22Rv1 (cell line): ENCODE data around the gene RBM20.

Source experiments
- H3K27ac ChIP-seq: fragments of 450-650 bp; 2 replicates; pipeline ENCODE4 v1.5.1; 2017
- CTCF ChIP-seq: fragments of 450-650 bp; IDR thresholded peaks from 2 replicates; pipeline ENCODE4 v1.5.1; 2017; ENCODE audit warnings: mild to moderate bottlenecking
- ZFX ChIP-seq: fragments of 450-650 bp; IDR thresholded peaks from 2 replicates; pipeline ENCODE4 v1.6.1; 2017; ENCODE audit warnings: antibody characterized with exemption, borderline replicate concordance

Gene RBM20

DNA sequence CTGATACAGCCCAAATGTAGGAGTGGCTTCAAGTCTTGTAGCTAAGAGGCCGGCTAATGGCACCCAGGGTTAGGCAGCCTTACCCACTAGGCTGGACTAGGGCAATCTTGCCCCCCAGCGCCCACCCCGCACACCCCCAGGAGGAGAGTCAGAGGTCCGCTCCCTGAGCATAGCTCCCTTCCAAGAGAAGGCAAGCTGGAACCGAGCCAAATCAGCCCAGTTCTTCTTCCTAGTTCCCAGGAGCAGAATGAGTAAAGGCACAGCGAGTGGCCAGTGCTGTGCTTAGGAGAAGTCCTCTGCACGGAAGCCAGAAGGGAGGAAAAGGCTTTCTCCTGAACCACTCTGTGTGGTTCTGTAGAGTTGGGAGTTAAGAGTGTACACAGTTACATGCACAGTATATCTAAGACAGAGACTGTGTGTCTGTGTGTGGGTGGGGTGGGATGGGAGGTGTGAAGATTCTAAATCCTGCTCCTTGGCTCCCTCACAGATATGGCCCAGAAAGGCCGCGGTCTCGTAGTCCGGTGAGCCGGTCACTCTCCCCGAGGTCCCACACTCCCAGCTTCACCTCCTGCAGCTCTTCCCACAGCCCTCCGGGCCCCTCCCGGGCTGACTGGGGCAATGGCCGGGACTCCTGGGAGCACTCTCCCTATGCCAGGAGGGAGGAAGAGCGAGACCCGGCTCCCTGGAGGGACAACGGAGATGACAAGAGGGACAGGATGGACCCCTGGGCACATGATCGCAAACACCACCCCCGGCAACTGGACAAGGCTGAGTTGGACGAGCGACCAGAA lies 167.8 kb downstream of the RBM20 start:
- TF ChIP-seq CTCF (no peak), ZFX (no peak)
- H3K27ac ChIP-seq, result no peak overlapping the region

- TF ChIP-seq CTCF (no peak), ZFX (no peak)
- no peak overlapping the region for H3K27ac ChIP-seq
Observed at GRCh38 chr10:110812583-110812982, 168.4 kb downstream of the RBM20 start.

DNA sequence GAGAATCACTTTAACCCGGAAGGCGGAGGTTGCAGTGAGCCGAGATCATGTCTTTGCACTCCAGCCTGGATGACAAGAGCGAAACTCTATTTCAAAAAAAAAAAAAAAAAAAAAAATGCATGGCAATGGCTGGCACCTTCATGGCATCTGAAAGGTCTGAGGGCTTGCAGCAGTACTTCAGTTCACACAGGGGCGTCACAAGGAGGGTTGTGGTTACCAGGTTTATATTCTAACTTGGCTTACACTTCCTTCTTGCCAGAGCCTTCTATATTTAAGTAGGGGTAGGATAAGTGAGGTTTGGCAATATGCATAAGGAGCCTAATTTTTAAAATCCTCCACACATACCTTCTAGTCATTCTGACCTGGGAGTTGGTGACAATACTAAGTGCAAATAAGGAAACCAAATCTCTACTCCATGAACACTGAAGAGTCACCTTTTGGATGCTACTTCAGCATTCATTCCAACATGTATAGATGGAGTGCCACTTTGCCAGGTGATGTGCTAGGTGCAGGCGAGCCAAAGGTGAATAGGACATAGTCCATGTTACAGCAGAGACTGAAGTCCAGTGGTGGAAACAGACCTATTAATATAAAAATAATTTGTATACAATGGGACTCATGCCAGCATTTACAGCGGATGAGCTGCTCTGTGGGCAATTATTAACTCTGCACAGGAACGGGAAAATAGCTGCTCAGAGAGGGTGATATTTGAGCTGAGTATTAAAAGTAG lies 169.8 kb downstream of the RBM20 start:
- TF ChIP-seq CTCF (no peak), ZFX (no peak)
- no peak overlapping the region for H3K27ac ChIP-seq

GRCh38 chr10:110815354-110816004 lies 171.3 kb downstream of the RBM20 start:
- H3K27ac ChIP-seq, result no peak overlapping the region
- TF ChIP-seq ZFX (no peak), CTCF (no peak)

DNA sequence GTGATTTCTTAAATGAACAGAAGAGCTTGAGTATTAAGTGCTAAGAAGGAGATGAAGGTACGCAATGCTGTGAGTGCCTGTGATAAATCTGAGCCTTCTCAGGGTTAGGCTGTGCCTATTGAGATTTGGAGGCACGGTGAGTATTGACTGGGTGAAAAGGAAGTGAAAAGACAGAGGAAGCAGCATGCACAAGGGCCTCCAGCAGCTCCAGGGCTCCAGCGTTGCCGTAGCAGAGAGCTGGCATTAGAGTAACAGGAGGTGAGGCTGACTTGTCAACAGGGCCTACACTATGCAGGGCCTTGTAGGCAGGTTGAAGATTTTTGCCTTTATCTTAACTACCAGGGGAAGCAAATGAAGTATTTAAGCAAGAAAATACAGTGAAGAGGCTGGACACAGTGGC lies 173.5 kb downstream of the RBM20 start:
- no peak overlapping the region for H3K27ac ChIP-seq
- no peak for TF ChIP-seq ZFX
- TF ChIP-seq CTCF, result no peak

DNA sequence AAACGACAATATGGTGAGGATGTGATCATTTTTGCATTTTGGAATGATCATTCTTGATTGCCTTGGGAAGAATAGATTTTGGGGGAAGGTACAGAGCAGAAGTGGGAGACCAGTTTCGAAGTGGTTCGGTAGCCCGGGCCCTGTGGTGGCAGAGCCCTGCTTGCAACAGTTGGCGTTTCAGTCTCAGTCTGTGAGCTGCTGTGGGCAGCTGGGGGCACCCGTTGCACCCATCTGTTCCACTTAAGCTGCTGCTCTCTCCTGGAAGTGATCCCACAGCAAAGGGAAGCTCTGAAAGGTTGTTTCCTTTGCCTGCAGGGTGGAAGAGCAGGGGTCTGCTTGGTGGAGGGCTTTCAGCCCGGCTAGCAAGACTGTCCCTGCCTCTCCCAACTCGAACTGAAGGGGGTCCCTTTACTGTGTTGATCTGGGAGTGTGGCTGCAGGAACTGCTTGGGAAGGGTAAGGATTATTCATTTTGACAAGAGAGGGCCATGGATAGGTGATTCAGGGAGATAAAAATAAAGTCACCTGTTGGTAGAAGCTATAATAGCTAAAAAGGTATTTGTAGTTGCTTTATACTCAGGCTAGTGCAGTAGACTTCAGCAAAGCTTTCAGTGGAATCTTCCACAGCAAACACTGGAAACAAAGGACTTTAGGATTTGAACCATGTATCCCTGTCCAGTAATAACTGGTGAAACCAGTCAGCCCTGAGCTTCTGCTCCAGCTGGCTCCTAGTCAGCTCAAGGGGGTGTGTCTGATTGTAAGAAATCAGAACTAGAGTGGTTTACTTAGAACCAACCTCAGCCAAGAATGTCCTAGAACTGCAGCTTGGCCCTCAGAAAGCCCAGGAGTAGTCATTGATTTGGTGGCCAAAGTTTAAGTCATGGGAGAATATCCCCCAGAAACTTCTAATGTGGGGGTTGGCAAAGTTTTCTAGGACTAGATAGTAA lies 174.4 kb downstream of the RBM20 start:
- peak overlapping the region; percentile 40 for H3K27ac ChIP-seq
- TF ChIP-seq ZFX (no peak), CTCF (no peak)
